Measurements from ENCODE around the gene NEK6.
A peak's percentile ranks its signal among the peaks of the same experiment; 100 is the strongest.

The NEK6 gene

DNA sequence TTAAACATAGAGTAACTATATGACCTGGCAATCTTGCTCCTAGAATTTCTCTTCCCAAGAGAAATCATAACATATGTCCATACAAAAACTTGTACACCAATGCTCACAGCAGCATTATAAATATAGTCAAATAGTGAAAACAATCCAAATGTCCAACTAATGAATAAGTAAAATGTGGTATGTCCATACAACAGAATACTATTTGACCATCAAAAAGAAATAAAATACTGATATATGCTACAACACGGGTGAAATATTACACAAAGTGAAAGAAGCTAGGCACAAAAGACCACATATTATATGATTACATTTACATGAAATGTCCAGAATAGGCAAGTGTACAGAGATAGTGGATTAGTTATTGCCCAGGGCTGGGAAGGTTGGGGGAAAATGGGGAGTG, 116.1 kb downstream of the NEK6 start:
- DNase-seq (ENCODE audit: low read depth): no peak

DNA sequence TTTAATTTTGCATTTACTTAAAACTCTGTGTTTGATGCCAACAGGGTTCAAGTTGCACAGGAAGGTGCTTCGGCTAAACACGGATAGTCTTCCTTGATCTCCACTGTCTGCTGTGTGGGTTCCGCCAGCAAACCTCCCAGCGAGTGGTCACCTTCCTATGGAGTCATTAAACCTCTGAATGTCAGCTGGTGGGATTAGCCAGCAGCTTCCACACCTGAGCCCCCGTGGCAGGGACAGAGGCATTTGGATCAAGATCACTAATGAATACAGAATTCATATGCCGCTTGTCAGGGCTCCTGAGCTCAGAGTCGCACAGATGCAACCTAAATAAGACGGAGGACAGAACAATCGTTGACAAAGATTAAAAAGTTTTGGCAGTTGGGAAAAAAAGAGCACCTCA, 118.0 kb downstream of the NEK6 start:
- no peak for DNase-seq (ENCODE audit: low read depth)

DNA sequence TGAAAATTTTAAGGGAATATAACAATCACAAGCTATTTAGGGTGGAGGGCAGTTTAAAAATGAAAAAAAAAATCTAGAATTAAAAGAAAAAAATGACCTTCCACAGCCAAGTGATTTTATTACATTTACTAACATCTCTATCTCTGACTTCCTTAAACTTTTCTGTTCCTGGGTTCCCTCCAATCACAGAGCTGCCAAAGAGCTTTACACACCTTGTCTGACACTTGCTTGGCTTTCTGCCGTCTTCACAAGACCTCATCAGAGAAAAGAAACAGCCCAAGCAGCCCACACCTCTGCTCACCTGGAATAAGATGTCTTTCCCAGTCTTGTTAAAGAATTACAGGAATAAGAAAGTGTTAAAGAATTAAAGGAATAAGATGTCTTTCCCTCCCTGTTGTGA, 118.6 kb downstream of the NEK6 start:
- DNase-seq (ENCODE audit: low read depth): no peak

DNA sequence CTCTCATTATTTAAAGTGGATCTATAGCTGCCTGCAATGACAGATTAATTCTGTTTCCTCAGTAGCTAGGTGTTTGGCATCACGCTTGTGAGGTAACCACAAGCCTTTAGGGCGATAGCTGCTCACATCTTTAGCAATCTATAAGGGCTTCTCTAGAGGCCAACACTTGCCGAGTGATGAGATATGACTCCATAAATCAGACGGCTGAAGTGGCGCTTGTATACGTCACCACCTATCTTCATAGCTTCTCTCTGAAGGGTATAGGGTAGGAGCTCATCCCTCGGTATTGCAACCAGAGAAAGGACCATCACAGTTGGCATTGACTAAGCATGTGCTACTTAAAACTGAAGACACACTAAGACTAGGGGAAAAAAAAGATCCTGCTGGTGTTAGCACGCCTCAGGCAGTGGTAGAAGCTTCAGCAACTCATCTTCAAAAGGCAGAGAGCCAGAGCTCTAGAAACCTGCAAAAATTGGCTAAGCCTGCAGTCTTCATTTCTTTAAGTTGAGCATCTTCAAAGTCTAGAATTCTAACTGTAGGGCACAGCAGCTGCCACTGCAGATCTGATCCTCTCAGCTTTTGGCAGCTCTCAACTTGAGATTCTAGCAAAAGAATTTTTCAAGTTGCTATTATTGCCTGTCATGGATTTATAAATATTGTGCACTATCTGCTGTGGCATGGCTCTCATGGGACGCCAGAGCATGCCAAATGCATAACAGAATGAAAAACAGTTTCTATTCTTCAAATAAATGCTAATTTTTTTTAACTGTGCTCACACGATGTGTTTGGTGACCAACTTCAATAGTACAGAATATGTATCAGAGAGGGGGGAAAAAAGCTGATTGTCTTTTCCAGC, 120.0 kb downstream of the NEK6 start:
- DNase-seq (ENCODE audit: low read depth): no peak

DNA sequence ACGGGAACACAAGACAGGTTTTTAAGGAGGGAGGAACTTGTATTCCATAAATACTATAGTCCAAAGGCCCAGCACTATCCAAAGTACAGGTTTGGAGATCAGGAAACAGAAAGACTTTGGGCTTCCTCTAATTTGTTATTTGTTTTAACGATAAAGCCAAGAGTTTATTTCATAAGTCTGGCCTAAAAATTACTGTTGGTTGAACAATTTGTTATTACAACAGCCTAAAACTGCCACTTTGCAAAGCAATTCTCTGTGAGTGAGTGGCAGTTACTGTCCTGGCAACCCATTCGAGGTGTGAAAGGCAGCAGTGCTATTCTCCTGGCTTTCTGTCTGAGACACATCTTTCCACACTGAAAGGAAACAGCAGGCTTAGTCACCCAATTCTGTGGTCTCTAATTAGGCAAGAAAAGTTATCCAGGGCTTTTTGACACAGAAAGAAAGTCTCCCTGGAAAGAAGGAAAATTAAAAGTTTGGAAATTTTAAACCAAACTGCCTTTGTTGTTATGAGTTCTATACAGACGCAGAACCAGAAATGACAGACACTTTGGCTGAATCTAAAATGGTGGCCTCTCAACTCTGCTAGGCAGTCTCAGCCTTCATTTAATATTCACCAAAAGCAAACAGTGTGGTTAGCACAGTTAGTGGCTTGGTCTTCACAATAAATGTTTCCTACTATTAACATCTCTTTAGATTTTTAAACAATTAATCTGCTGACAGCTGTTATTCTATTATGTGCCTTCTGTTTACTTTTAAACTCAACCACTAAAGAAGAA, 123.6 kb downstream of the NEK6 start:
- peak; percentile 35 for DNase-seq (ENCODE audit: low read depth)

DNA sequence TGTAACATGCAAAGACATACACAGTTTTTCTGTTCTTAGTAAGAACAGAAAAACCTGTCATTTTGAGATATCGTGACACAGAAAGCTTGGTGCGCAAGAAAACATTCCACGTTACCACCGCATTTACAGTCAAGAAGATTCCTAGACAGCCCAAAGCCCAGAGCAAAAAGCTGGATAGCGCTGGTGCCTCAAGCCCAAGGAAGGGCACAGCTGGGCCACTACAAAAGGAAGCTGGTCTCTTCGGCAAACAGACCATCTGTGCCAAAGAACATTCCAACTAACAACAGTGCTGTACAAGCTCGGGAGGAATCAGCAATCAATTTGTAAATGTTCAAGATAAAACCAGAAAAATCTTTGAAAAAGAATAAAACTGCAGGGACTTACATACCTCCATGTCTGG, 126.5 kb downstream of the NEK6 start:
- DNase-seq (ENCODE audit: low read depth): no peak

DNA sequence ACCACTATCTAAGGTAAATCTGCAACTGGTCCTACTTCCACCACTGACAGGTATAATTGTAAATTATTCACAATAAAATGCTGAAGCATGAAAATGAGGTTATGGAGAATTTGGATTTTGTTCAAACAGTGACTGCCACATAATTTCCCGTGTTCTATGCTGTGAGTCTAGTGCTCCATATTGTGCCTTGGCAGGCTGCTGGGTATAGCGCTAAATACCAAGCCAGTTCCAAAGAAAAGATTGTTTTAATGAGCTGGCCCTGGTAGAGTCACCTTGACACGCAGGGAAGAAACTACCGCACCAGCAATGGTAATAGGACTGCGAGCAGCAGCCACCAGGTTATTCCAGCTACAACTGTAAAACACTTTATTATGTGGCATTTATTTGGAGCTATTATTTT, 127.1 kb downstream of the NEK6 start:
- DNase-seq (ENCODE audit: low read depth): no peak

DNA sequence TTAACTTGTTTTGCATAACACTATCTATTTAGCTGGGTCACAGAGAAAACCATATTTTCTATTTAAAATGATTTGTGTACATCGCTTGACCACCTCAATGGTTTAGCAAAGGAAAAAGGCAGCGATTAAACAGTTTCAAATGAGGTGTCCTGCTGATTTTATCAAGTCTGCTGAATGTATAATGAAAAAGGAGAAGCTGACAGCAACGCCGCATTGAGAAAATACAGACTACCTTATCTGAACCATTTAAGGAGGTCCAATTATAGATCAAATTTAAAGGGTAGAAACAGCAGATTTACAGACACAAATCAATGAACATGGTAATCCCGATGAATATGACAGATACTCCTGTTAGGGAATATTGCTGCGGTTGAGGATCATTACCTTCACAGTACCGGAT, 127.9 kb downstream of the NEK6 start:
- no peak for DNase-seq (ENCODE audit: low read depth)

DNA sequence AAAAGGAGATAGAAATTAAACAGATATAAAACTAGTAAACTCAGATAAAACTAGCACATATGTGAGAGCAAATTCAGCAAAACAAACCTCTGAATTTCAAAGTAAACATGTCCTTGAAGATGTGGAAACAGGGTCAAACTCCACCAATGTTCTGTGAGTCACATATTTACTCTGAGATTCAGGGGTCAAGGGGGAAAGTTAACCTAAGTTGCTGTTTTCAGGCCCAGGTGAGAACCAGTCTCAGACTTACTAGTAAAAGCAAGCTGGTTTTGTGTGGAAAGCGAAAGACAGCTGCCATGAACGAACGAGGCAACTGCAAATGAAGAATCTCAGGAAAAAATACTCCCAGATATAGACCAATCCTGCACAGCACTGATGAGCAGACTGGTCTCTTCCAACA, 128.5 kb downstream of the NEK6 start:
- DNase-seq (ENCODE audit: low read depth): no peak

DNA sequence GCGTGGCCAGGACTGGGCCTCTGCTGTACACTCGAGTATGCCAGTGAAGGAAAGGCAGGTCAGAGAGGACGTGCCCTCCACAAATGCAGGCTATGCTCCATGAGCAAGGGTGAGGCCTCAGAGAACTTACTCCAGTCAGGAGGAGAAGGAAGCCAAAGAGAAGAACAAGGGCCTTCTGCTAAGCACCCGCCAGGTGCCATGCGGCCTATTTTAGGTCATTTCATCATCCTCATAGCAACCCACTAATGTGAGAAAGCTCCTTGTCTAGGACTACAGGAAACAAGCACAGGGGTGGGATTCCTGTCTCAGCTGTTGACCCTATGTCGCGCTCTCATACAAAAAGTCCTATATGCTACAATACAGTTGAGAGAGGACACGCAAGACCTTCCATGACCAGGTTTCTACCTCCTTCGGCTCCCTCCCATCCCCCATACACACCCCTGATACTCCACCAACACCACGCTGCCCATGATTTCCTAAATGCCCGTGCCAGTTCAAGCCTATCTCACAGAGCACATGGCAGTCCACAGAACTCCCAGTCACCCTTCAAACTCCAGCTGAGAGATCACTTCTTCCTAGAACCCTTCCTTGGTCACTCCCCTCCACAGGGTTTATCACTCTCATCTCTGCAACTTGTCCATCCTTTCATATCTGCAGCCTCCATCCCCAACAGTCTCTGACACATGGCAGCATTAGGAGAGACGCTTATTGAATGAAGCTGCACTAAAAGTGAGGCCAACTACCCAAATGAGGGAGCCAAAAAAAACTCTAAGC, 130.7 kb downstream of the NEK6 start:
- no peak for DNase-seq (ENCODE audit: low read depth)

DNA sequence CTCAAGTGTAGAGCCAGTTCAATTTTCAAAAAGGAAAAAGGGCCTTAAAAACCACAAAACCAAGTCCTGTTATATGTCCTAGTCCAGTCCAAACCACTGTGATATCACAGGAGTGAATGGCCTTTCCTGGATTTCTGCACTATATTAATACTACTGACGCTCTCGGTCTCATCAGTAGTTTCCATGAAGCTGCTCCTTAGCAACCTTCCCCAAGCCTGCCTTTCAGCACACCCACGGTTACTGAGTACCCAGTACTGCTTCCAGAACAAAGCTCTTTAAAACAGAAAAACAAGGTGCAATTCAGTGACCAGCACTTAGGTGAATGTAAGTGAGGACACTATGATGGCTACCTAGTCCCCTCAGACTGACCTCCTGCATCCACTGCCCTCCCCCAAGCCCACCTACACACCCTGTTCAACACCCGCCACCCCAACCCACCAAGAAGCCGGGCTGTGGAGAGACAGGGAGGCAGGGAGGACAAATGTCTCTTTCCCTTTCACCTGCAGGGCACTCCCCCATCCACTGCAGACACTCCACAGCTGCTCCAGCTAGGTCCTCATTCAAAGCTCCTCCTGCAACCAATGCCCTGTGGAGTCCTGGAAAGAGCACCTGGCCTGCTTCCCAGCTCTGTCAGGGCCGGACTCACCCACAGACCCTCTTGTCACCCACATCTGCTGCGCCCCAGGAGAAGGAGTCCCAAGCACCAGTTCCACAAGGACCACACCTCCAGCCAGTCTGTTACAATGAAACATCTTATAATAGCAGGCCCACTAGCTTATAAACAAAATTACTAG, 131.6 kb downstream of the NEK6 start:
- no peak for DNase-seq (ENCODE audit: low read depth)

DNA sequence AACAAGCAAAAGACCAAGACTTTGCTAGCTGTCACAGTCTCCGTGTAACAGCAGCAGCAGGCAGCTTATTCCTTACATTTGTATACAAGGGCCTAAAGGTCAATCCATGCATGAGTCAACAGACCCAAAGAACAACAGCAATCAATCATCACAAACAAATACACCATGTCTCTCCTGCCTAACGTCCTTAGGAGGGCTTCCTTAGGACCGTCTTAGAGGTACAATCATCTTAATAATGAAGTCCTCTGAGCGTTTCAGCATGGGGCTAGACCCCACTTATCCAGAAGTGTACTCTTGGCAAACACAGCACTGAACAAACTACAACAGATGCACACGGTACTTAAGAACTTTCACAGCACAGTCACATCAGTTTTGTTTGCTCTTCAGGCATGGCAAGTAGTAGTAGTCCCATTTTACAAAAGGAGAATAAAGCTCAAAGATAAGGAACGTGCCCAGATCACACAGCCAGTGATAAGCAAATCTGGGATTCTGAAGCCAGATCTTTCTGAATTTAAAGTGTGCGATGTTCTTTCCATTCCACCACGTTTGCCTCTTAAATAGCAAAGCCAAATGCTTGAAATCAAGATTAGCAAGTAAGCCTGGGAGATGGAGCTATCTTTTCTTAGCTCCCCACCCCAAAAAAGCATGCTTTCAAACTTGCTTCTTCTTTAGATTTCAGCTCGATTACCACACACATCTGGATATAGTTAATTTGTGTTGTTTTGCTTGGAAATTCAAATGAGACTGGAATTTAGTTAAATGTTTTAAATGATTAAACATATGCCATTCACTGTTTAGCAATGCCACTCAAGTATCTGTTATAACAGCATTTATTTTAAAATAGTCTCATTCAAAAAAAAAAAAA, 133.3 kb downstream of the NEK6 start:
- peak; percentile 58 for DNase-seq (ENCODE audit: low read depth)

DNA sequence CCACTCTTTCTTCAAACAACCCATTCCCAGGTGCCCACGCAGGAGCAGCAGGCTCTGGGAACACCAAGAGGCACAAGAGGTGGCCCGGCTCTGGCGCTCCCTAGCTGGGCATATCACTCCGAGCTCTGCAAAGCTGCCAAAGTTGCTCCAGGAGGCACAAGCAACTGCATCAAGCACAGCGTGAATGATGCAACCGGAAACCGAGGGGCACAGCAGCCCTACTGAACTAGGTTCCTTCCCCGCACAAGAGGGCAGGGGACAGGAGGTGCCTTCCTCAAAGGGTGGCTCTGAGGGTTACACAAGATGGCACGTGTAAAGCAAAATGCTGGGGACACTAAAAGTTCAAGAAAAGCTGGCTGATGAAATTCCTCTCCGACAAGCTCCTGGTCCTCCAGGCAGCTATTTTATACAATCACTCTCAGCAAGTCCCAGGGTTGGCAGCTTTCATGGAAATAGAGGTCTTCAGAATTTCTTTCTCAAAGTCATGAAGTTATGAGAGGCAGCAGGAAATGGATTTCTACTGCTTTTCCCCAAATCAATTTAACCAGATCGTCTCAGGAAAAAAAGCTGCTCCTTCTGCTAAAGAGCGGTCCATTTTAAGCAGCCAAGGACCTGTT, 134.6 kb downstream of the NEK6 start:
- DNase-seq (ENCODE audit: low read depth): peak; percentile 43

DNA sequence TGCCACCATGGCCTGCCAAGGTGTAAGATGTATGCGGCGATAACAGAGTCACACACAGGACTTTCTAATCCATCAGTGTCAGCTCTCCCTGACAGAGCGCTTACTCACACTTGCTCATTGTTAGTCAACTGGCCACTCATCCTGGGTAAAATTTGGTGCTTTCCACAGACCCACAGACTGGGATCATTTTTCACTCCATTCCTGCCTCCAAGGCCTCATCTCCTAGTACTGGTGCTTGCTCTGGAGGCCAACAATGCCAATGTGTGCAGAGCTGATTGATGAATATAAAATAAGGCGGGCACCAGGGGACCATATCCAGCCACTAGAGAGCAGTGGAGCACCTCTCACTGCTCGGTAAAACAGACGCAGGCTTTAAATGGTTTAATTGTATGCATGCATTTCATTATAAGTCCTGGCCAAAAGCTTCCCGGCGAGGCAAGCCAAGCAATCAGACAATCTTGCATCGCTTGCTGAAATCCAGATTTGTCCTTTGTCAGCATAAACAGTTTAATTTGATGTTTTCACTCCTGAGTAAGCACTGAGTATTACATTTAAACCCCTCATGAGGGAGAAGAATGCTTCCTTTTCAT, 135.2 kb downstream of the NEK6 start:
- peak; percentile 86 for DNase-seq (ENCODE audit: low read depth)

DNA sequence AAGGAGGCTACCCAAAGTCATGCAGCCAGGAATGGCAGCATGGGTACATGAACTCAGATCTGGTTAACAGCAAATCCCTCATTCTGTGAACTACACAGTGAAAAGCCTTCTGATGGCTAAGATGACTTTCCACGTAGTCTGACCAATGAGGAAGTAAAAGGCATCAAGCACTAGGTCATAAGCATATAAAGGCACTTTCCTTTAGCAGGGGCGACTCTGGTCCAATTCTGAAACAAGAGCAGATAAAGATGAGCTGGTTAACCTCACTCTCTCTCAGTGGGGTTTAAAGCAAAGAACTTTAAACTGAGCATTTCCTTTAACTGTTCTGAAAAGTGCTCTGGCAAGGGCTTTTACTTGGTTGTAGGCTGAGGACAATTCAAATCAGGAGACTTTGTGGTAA, 136.4 kb downstream of the NEK6 start:
- no peak for DNase-seq (ENCODE audit: low read depth)

DNA sequence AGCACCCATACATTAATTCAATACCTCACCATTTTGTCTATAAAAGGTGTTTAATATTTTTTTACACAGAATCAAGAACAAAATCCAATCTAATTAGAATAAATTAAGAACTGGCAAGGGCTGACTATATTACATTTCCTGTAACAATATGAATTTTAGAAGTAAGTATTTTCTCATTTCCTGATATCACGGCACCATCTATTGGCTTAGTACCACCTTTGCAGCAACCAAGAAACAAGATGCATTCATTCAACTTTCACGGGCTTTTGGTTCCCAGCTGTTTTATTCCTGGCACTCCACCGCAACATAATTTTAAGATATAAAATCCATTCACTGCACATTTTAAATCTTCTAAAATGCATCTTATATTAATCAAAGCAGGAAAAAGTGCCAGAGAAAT, 136.8 kb downstream of the NEK6 start:
- no peak for DNase-seq (ENCODE audit: low read depth)

DNA sequence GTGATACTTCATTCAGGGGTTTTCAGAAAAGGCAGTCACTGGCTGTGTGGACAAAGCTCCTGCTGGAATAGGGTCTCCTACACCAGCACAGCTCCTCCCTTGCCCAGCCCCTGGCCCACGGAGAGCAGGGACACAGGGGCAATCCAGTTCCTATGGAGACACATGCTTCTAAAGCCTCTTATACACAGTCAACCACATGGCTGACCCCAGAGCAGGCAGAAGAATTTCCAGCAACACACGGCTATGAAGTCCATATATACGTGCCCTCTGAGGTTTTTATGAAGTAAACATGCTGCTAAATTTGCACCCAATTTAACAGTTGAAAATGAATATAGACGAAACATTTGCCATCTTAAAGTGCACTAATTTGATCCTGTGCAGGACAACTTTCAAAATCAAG, 138.1 kb downstream of the NEK6 start:
- no peak for DNase-seq (ENCODE audit: low read depth)

DNA sequence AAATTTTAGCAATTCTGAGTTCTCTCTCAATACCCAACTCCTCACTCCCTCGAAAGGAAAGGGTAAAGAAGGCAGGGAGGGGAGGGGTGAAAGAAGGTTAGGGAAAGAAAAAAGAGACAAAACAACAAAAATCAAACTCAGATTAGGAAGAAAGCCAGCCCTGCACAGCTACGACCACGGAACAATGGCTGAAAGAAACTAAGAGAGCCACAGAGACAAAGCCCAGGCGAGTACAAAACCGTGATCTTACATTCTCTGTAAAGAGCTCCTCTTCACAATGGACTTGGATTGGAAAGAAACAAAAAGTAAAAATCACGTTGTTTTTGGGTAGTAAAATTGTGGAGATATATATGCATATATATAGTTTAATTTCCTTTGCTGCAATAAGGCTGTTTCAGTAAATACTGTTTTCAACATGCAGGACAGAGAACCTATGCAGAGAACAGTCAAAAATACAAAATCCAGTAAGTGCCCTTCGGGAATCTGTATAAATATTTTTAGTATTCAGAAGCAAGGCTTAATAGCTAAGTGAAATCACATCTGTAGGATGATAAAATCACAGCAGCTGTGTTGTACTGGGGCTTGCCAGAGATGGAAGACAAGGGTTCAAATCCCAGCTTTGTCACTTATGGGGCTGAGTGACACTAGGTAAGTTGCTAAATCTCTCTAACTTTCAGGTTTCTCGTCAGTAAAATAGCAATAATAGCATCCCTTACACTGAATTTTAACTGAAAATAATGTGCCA, 140.6 kb downstream of the NEK6 start:
- DNase-seq (ENCODE audit: low read depth): no peak

DNA sequence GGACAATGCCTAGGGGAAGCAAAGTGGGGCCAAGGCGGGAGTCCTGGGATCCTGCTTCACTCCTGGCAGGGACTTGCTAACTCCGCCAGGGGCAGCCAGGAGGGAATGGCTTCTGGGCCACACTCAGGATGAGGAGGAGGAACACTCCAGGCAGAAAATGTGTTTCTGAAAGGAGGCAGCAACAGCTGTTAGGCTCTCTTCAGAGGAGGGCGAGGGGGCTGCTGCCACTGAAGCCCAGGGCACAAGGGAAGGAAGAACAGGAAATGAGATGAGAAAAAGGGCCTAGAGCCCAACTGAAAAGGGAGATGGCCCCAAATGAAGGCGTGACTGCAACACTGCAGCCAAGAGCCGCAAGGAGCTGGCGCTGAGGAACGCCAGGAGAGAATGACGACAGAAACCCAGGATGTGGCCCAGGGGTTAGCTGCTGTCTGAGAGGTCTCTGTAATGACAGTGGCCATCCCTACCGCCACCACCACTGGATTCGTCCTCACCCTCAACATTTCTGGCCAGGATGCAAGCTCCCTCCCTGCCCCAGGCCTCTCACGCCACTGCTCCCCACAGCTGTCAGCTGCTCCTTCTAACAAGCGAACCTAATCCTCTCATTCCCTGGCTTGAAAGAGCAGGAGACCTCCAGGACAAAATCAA, 141.7 kb downstream of the NEK6 start:
- peak; percentile 73 for DNase-seq (ENCODE audit: low read depth)

All from fibroblast of gingiva (primary cell).